CD14-positive monocyte (primary cell): ENCODE data around the gene ODF2. TPM values are rescaled to one million over a fixed set of nuclear protein-coding genes. Genes with fewer than 3 reads are reported as not detected.
A peak's percentile ranks its signal among the peaks of the same experiment; 100 is the strongest.
"Not testable (repeated sequence)": the region's sequence is repeated elsewhere in the genome, so short reads cannot be mapped to it uniquely, and the experiment has no call there.

Source experiments
- DNase-seq, 3 donors: peaks; one replicate each; pipeline ENCODE4 v3.0.0-alpha.2; 2011 to 2022
- H2AFZ ChIP-seq: 2 replicates; pipeline ENCODE4 v1.6.0; 2012; ENCODE audit warnings: mild to moderate bottlenecking, low read depth, low read length, inconsistent platforms; ENCODE audit not compliant: insufficient read depth, poor library complexity, severe bottlenecking
- H3K27ac ChIP-seq, 2 donors: 1 replicate in 1 of 2; 2 replicates in 1 of 2; pipeline ENCODE4 v1.5.1; 2012 to 2013; ENCODE audit warnings: low read length in 2 of 2, control low read depth in 1 of 2, inconsistent platforms in 1 of 2, low read depth in 1 of 2, mild to moderate bottlenecking in 1 of 2
- H3K27me3 ChIP-seq, 2 donors: one replicate each; pipeline versions ENCODE4 v1.6.0 to v1.6.1; 2011 to 2013; ENCODE audit warnings: low read length in 2 of 2; ENCODE audit not compliant: control insufficient read depth in 2 of 2, insufficient read depth in 2 of 2
- H3K36me3 ChIP-seq, 2 donors: replicated peaks in 1 of 2; 1 replicate in 1 of 2; 2 replicates in 1 of 2; pipeline versions ENCODE4 v1.5.1 to v1.6.1; 2012 to 2013; ENCODE audit warnings: low read length in 2 of 2, control low read depth in 1 of 2, inconsistent platforms in 1 of 2, mild to moderate bottlenecking in 1 of 2; ENCODE audit not compliant: insufficient read depth in 2 of 2, control insufficient read depth in 1 of 2
- H3K4me1 ChIP-seq, 2 donors: 1 replicate in 1 of 2; 2 replicates in 1 of 2; pipeline versions ENCODE4 v1.5.1 to v1.6.1; 2012 to 2013; ENCODE audit warnings: low read length in 2 of 2, control low read depth in 1 of 2, inconsistent platforms in 1 of 2, mild to moderate bottlenecking in 1 of 2, moderate library complexity in 1 of 2; ENCODE audit not compliant: insufficient read depth in 2 of 2, control insufficient read depth in 1 of 2
- H3K4me2 ChIP-seq: replicated peaks from 2 replicates; pipeline ENCODE3; 2012; ENCODE audit warnings: low read length, moderate library complexity, mild to moderate bottlenecking; ENCODE audit not compliant: poor library complexity, severe bottlenecking; ENCODE audit errors: extremely low read depth
- H3K4me3 ChIP-seq, 3 experiments: fragments of 200-600 bp in 1 of 3; sonication (generic) in 1 of 3; replicated peaks in 1 of 3; 1 replicate in 2 of 3; 2 replicates in 1 of 3; pipeline ENCODE4 v1.5.1; 2011 to 2013; ENCODE audit warnings: low read length in 3 of 3, mild to moderate bottlenecking in 3 of 3, control low read depth in 2 of 3, low read depth in 2 of 3, inconsistent platforms in 1 of 3, moderate library complexity in 1 of 3
- H3K79me2 ChIP-seq: 2 replicates; pipeline ENCODE4 v1.6.0; 2012; ENCODE audit warnings: mild to moderate bottlenecking, control low read depth, inconsistent platforms, low read length, moderate library complexity; ENCODE audit not compliant: insufficient read depth
- H3K9ac ChIP-seq: 2 replicates; pipeline ENCODE4 v1.6.0; 2017; ENCODE audit warnings: low read length, mild to moderate bottlenecking; ENCODE audit not compliant: insufficient read depth, poor library complexity, severe bottlenecking
- H3K9me3 ChIP-seq, 2 donors: replicated peaks in 1 of 2; 1 replicate in 1 of 2; 2 replicates in 1 of 2; pipeline versions ENCODE4 v1.5.1 to v1.6.1; 2012 to 2013; ENCODE audit warnings: low read length in 2 of 2, control low read depth in 1 of 2; ENCODE audit not compliant: control insufficient read depth in 1 of 2, insufficient read depth in 1 of 2
- H4K20me1 ChIP-seq: 2 replicates; pipeline ENCODE4 v1.6.0; 2012; ENCODE audit warnings: mild to moderate bottlenecking, low read length, control low read depth, moderate library complexity; ENCODE audit not compliant: insufficient read depth
- H3K27ac Mint-ChIP-seq, 7 donors: one replicate each; pipeline ENCODE4 v1.8.0; 2020; ENCODE audit warnings: mild to moderate bottlenecking in 7 of 7, mixed read lengths in 7 of 7, moderate library complexity in 6 of 7, inconsistent platforms in 2 of 7
- H3K27me3 Mint-ChIP-seq, 3 donors: one replicate each; pipeline ENCODE4 v1.8.0; 2021 to 2022; ENCODE audit warnings: low read depth in 3 of 3, mild to moderate bottlenecking in 3 of 3, mixed read lengths in 3 of 3, moderate library complexity in 3 of 3, inconsistent platforms in 1 of 3
- H3K36me3 Mint-ChIP-seq, 2 donors: one replicate each; pipeline ENCODE4 v1.8.0; 2020; ENCODE audit warnings: mixed read lengths in 2 of 2, inconsistent platforms in 1 of 2, mild to moderate bottlenecking in 1 of 2
- H3K4me1 Mint-ChIP-seq: one replicate; pipeline ENCODE4 v1.8.0; 2020; ENCODE audit warnings: mild to moderate bottlenecking, mixed read lengths
- H3K4me3 Mint-ChIP-seq, 2 donors: one replicate each; pipeline ENCODE4 v1.8.0; 2020; ENCODE audit warnings: mild to moderate bottlenecking in 2 of 2, mixed read lengths in 2 of 2, moderate library complexity in 1 of 2
- H3K9me3 Mint-ChIP-seq, 7 donors: one replicate each; pipeline ENCODE4 v1.8.0; 2020 to 2022; ENCODE audit warnings: mixed read lengths in 7 of 7, mild to moderate bottlenecking in 6 of 7, moderate library complexity in 6 of 7, inconsistent platforms in 2 of 7
- WGBS: methylation state at CpG from one replicate; pipeline ENCODE4 v1.1.5; 2013; ENCODE audit warnings: missing lambda C conversion rate; ENCODE audit not compliant: insufficient coverage; 5-methylcytosine and 5-hydroxymethylcytosine counted together
- intact Hi-C, 2 donors: fragments of 100-400 bp; cut with micrococcal nuclease; formaldehyde crosslinking; loops; one replicate each; pipeline versions ENCODE4 v1.15.0 to v1.15.1; 2023
- polyA plus RNA-seq, 3 donors: library from polyadenylated mRNA; depleted of rRNA in 1 of 3; unstranded in 2 of 3; stranded (reverse) in 1 of 3; fragments of 300-500 nt in 2 of 3; fragments of >200 nt in 1 of 3; fragmentation: Illumina TruSeq in 2 of 3; gene quantifications; 1 replicate in 2 of 3; 2 replicates in 1 of 3; pipeline ENCODE4 v1.2.3, GENCODE V29; 2012 to 2021
- TF ChIP-seq, protein P1 (sequence below): fragments of 200-600 bp; IDR thresholded peaks from one replicate; pipeline ENCODE4 v1.8.0; 2022; ENCODE audit warnings: antibody characterized with exemption, mild to moderate bottlenecking

The ODF2 gene
- polyA plus RNA-seq, 3 donors: 7.9 to 24.1 (median 11.4) TPM

DNA sequence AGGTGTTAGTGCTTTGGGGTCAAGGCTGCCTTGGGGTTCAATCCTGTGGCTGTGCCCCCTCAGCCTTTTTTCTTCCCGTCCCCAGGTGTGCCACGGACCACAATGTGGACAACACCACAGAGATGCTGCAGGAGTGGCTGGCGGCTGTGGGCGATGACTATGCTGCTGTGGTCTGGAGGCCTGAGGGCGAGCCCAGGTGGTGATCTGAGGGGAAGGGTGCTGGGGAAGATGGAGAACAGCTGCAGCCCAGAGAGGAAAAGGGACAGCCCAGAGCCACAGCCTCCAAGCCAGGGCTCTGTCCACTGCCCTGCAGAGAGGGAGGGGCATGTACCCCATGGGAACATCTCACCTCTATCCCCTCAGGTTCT is 33.0 kb upstream of the ODF2 start:
- Mint-ChIP-seq H3K27ac (no peak overlapping the region), H3K36me3 (no peaks in the 10 kb centered on the region), H3K27me3 (peaks cover 17 to 33% (median 25%) of the 10 kb centered on the region in 3 donors), H3K4me1 (peaks cover 22% of the 10 kb centered on the region), H3K4me3 (no peak overlapping the region), H3K9me3 (peaks cover 0 to 11% (median 4%) of the 10 kb centered on the region in 7 donors)
- no peak for DNase-seq
- Histone ChIP-seq H3K4me2 (no peak overlapping the region), H3K27ac (no peak overlapping the region), H3K27me3 (peaks cover 10 to 24% of the 10 kb centered on the region in 2 donors), H3K4me1 (peaks cover 19 to 30% of the 10 kb centered on the region in 2 donors), H2AFZ (no peak overlapping the region), H3K9ac (no peak overlapping the region), H4K20me1 (no peaks in the 10 kb centered on the region), H3K9me3 (peaks cover 0 to 12% of the 10 kb centered on the region in 2 donors), H3K79me2 (no peaks in the 10 kb centered on the region), H3K4me3 (no peak overlapping the region), H3K36me3 (no peaks in the 10 kb centered on the region)
- TF ChIP-seq, protein P1, sequence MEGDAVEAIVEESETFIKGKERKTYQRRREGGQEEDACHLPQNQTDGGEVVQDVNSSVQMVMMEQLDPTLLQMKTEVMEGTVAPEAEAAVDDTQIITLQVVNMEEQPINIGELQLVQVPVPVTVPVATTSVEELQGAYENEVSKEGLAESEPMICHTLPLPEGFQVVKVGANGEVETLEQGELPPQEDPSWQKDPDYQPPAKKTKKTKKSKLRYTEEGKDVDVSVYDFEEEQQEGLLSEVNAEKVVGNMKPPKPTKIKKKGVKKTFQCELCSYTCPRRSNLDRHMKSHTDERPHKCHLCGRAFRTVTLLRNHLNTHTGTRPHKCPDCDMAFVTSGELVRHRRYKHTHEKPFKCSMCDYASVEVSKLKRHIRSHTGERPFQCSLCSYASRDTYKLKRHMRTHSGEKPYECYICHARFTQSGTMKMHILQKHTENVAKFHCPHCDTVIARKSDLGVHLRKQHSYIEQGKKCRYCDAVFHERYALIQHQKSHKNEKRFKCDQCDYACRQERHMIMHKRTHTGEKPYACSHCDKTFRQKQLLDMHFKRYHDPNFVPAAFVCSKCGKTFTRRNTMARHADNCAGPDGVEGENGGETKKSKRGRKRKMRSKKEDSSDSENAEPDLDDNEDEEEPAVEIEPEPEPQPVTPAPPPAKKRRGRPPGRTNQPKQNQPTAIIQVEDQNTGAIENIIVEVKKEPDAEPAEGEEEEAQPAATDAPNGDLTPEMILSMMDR: no peak
- intact Hi-C loops: no loop called here
- 83% methylated on average over 4 of the region's 5 CpGs for WGBS

GRCh38 chr9:128423356-128423755 is 32.5 kb upstream of the ODF2 start:
- H3K4me3 ChIP-seq, H3K4me2 ChIP-seq, H3K9ac ChIP-seq, intact Hi-C loops, H3K36me3 ChIP-seq, H3K36me3 Mint-ChIP-seq, DNase-seq, H4K20me1 ChIP-seq, H3K4me3 Mint-ChIP-seq, H3K27ac ChIP-seq, H2AFZ ChIP-seq, H3K79me2 ChIP-seq: not testable (repeated sequence)
- peaks cover 22% of the 10 kb centered on the region for H3K4me1 Mint-ChIP-seq
- H3K27ac Mint-ChIP-seq: peak overlapping the region in 1 of 7 donors; percentile 63
- H3K9me3 Mint-ChIP-seq: peaks cover 0 to 11% (median 4%) of the 10 kb centered on the region in 7 donors
- H3K27me3 Mint-ChIP-seq: peaks cover 17 to 30% (median 19%) of the 10 kb centered on the region in 3 donors
- peaks cover 0 to 12% of the 10 kb centered on the region in 2 donors for H3K9me3 ChIP-seq
- H3K27me3 ChIP-seq: peaks cover 10 to 20% of the 10 kb centered on the region in 2 donors
- H3K4me1 ChIP-seq: peaks cover 19 to 30% of the 10 kb centered on the region in 2 donors
- WGBS: 100% methylated on average over 3 of the region's 6 CpGs
